ENCODE data around the gene SPATS2. TPM values are rescaled to one million over a fixed set of nuclear protein-coding genes. Genes with fewer than 3 reads are reported as not detected.

SPATS2 gene
- total RNA-seq, 1 donor from 2014 or later = 69.0 TPM

DNA sequence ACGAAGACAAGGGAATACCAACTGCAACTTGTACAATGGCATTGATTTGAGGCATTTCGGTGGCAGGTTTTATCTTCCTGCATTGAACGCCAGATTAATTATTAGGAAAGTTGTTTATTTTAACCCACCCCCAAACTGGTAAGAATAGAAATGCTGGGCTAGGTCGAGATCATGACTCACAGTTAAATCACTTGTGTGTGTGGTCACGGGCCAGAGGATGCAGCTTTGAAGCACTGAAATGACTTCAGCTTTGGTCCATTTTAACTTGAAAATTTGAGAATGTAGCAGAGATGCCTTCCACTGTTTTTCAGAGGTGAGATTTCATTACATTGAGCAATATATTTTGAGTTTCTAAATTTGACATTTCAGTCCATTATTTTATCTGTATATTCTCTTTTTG is 148.0 kb downstream of the SPATS2 start:
- no peak overlapping the region for H3K4me3 Mint-ChIP-seq
- TF ChIP-seq, protein P1, sequence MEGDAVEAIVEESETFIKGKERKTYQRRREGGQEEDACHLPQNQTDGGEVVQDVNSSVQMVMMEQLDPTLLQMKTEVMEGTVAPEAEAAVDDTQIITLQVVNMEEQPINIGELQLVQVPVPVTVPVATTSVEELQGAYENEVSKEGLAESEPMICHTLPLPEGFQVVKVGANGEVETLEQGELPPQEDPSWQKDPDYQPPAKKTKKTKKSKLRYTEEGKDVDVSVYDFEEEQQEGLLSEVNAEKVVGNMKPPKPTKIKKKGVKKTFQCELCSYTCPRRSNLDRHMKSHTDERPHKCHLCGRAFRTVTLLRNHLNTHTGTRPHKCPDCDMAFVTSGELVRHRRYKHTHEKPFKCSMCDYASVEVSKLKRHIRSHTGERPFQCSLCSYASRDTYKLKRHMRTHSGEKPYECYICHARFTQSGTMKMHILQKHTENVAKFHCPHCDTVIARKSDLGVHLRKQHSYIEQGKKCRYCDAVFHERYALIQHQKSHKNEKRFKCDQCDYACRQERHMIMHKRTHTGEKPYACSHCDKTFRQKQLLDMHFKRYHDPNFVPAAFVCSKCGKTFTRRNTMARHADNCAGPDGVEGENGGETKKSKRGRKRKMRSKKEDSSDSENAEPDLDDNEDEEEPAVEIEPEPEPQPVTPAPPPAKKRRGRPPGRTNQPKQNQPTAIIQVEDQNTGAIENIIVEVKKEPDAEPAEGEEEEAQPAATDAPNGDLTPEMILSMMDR (IDR thresholded peaks at IDR 0.05; ENCODE audit: unreplicated experiment) = no peak
- no peak overlapping the region for H3K27ac Mint-ChIP-seq
- no peak for DNase-seq (ENCODE audit: low spot score in 2 of 2, unreplicated experiment in 2 of 2)
- H3K36me3 Mint-ChIP-seq = peaks cover 8% of the 10 kb centered on the region
- H3K4me1 Mint-ChIP-seq = peaks cover 2% of the 10 kb centered on the region
- H3K27me3 Mint-ChIP-seq (ENCODE audit: low read depth) = no peaks in the 10 kb centered on the region
- H3K9me3 Mint-ChIP-seq = no peaks in the 10 kb centered on the region

DNA sequence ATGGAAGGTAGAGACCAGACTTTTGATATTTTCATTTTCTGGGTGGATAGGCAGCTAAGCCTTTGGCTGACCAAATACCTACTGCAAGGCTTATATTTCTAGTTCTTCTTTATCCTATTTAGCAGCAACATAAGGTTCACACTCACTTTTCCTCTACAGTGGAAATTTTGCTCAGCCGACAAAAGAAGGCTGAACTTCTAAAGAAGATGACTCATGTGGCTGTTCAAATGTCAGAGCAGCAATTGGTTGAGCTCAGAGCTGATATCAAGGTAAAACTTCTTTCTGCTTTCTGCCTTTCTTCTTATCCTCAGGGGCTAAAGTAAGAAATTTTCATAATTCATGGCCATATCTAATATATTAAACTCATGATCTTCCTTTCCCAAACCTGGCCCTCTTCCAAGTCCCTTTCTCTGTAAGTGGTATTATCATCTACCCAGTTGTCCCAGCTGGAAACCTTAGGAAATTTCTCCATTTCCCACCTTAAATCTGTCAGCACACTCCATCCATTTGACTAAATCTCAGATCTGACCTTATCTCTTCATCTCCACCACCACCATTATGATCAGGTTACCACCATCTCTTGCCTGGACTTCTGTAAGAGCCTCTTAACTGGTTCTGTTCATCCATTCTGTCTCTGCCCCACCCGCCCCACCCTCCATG is 151.8 kb downstream of the SPATS2 start:
- peaks cover 25% of the 10 kb centered on the region for H3K36me3 Mint-ChIP-seq
- no peaks in the 10 kb centered on the region for H3K9me3 Mint-ChIP-seq
- no peak overlapping the region for H3K4me3 Mint-ChIP-seq
- H3K27ac Mint-ChIP-seq = no peak overlapping the region
- H3K27me3 Mint-ChIP-seq (ENCODE audit: low read depth) = no peaks in the 10 kb centered on the region
- DNase-seq (ENCODE audit: low spot score in 2 of 2, unreplicated experiment in 2 of 2) = no peak
- H3K4me1 Mint-ChIP-seq = peaks cover 2% of the 10 kb centered on the region
- TF ChIP-seq, protein P1 (IDR thresholded peaks at IDR 0.05; ENCODE audit: unreplicated experiment) = no peak

DNA sequence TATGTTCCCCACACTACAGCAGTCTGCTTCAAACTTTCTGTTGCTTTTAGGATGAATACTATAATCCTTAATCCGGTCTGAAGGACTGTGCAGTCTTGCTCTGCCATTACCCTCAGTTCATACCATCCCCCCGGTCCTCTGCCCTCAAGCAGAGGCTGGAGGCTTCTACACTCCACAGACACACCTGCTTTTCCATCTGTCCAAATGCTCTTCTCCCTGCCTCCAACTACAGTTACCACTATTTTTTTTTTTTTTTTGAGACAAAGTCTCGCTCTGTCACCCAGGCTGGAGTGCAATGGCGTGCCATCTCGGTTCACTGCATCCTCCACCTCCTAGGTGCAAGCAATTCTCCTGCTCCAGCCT is 152.3 kb downstream of the SPATS2 start:
- Mint-ChIP-seq H3K4me3 (no peak overlapping the region), H3K9me3 (no peaks in the 10 kb centered on the region), H3K27me3 (ENCODE audit: low read depth) (no peaks in the 10 kb centered on the region), H3K4me1 (peaks cover 2% of the 10 kb centered on the region), H3K27ac (no peak overlapping the region), H3K36me3 (peaks cover 25% of the 10 kb centered on the region)
- TF ChIP-seq, protein P1 (IDR thresholded peaks at IDR 0.05; ENCODE audit: unreplicated experiment) = no peak
- no peak for DNase-seq (ENCODE audit: low spot score in 2 of 2, unreplicated experiment in 2 of 2)

DNA sequence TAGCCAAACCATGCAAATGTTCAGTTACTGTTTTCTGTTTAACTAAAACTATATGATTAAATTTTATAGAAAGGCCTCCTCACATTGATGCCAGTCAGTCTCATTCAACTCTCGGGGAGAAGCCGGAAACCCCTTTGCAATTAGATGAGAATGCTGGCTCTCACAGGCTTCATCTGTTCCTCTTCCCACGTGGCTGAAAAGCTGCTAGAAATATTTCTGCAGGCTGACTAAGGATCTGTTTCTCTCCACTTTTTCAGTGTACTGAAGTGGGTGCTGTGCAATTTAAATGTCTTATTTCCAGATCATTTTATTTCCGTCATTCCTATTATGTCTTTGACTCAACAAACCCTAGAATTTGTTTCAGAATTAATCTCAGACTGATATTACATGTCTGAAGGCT is 154.1 kb downstream of the SPATS2 start:
- no peak overlapping the region for H3K27ac Mint-ChIP-seq
- H3K4me1 Mint-ChIP-seq = peaks cover 2% of the 10 kb centered on the region
- peaks cover 35% of the 10 kb centered on the region for H3K36me3 Mint-ChIP-seq
- no peak for DNase-seq (ENCODE audit: low spot score in 2 of 2, unreplicated experiment in 2 of 2)
- TF ChIP-seq, protein P1 (IDR thresholded peaks at IDR 0.05; ENCODE audit: unreplicated experiment) = no peak
- H3K9me3 Mint-ChIP-seq = no peaks in the 10 kb centered on the region
- no peak overlapping the region for H3K4me3 Mint-ChIP-seq
- no peaks in the 10 kb centered on the region for H3K27me3 Mint-ChIP-seq (ENCODE audit: low read depth)

DNA sequence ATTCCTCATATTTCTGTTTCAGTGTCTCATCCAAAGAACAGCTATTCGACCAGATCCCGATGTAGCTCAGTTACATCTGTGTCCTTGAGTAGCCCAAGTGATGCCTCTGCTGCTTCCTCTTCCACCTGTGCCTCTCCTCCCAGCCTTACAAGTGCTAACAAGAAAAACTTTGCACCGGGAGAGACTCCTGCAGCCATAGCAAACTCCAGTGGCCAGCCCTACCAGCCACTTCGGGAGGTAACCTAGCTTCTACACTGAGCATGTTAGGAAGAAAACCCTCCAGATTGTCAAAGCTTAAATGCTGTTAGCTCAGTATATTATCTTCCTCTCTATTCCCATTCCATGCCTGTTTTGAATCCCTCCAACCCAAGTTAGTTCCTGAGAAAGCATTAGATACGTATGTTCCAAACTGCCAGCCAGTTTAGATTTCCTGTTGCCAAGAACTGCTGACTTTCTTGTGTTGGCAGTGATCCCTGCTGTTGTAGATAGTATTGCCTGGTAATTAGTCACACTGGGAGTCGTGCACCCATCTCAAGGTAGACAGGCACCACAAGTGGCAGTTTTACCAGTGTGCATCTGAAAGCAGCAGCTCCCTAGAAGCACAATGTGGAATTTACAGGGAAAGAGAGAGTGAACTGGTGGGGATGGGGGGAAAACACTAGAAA is 157.5 kb downstream of the SPATS2 start:
- no peaks in the 10 kb centered on the region for H3K9me3 Mint-ChIP-seq
- H3K36me3 Mint-ChIP-seq = peaks cover 48% of the 10 kb centered on the region
- H3K27ac Mint-ChIP-seq = no peak overlapping the region
- H3K4me1 Mint-ChIP-seq = no peaks in the 10 kb centered on the region
- TF ChIP-seq, protein P1 (IDR thresholded peaks at IDR 0.05; ENCODE audit: unreplicated experiment) = no peak
- H3K4me3 Mint-ChIP-seq = no peak overlapping the region
- no peak for DNase-seq (ENCODE audit: low spot score in 2 of 2, unreplicated experiment in 2 of 2)
- H3K27me3 Mint-ChIP-seq (ENCODE audit: low read depth) = no peaks in the 10 kb centered on the region

Data from mesothelial cell of epicardium (in vitro differentiated cells).